ENCODE results near the gene ATP9A.

- TF ChIP-seq CTCF (conservative IDR thresholded peaks at IDR 0.05; ENCODE audit: low read depth, low read length), result no peak
- TF ChIP-seq RFX5 (IDR thresholded peaks at IDR 0.05; ENCODE audit: low read depth, low read length), result no peak
- no peak for TF ChIP-seq POLR2A (IDR thresholded peaks at IDR 0.05; ENCODE audit: low read depth, low read length)
- TF ChIP-seq RAD21 (IDR thresholded peaks at IDR 0.05; ENCODE audit: low read length), result no peak
- no peak for TF ChIP-seq ELK1 (IDR thresholded peaks at IDR 0.05; ENCODE audit: borderline replicate concordance, low read depth, low read length)
- no peak for TF ChIP-seq SMC3 (IDR thresholded peaks at IDR 0.05; ENCODE audit: low read depth, low read length)
- TF ChIP-seq USF2 (IDR thresholded peaks at IDR 0.05; ENCODE audit: low read depth, low read length), result no peak
- no peak for TF ChIP-seq BHLHE40 (IDR thresholded peaks at IDR 0.05; ENCODE audit: low read depth, low read length)
- TF ChIP-seq CEBPB (IDR thresholded peaks at IDR 0.05; ENCODE audit: low read depth, low read length), result no peak
- no peak for TF ChIP-seq MAZ (IDR thresholded peaks at IDR 0.05; ENCODE audit: borderline replicate concordance, low read depth, low read length)
- no peak for TF ChIP-seq MXI1 (IDR thresholded peaks at IDR 0.05; ENCODE audit: borderline replicate concordance, low read depth, low read length)
- TF ChIP-seq CHD1 (IDR thresholded peaks at IDR 0.05; ENCODE audit: low read depth, low read length), result no peak
Observed at GRCh38 chr20:51584737-51585136, 183.5 kb downstream of the ATP9A start.
